Activated T-cell treated with anti-CD3 and anti-CD28 coated beads, Interleukin-2, amount 50 U/mL, for 72 hours (primary cell): ENCODE data around the gene WNT3A. TPM values are rescaled to one million over a fixed set of nuclear protein-coding genes. Genes with fewer than 3 reads are reported as not detected.

Source experiments
- total RNA-seq, 2 donors: library from RNA; stranded (reverse); gene quantifications; one replicate each; pipeline ENCODE4 v1.2.3, GENCODE V29; 2022

The WNT3A gene
- total RNA-seq, 2 donors from 2014 or later = not detected

Other genes starting within 250 kb of the WNT3A start
- not detected for gene PRSS38, start 191.3 kb upstream of the WNT3A start, total RNA-seq
- under 1 TPM in 1 of 2 donors, not detected in 1; 0.28 TPM for gene WNT9A, start 59.1 kb upstream of the WNT3A start, total RNA-seq
- 100 to 1,000 TPM; 327 to 369 TPM for gene ARF1, start 75.7 kb downstream of the WNT3A start, total RNA-seq
- 10 to 100 TPM; 18.2 to 27.3 TPM for gene C1orf35, start 96.3 kb downstream of the WNT3A start, total RNA-seq
- 10 to 100 TPM; 36.1 to 36.7 TPM for gene MRPL55, start 102.3 kb downstream of the WNT3A start, total RNA-seq
- 100 to 1,000 TPM; 130 to 148 TPM for gene GUK1, start 133.3 kb downstream of the WNT3A start, total RNA-seq
- gene GJC2, start 142.9 kb downstream of the WNT3A start, total RNA-seq = under 1 TPM; 0.77 to 0.93 TPM
- gene IBA57, start 158.8 kb downstream of the WNT3A start, total RNA-seq = 1 to 10 TPM; 9.1 TPM
- 10 to 100 TPM; 25.0 to 27.7 TPM for gene OBSCN, start 201.0 kb downstream of the WNT3A start, total RNA-seq